ENCODE data around the gene RAD51C. TPM values are rescaled to one million over a fixed set of nuclear protein-coding genes. Genes with fewer than 3 reads are reported as not detected.
A peak's percentile ranks its signal among the peaks of the same experiment; 100 is the strongest.
"Not testable (repeated sequence)": the region's sequence is repeated elsewhere in the genome, so short reads cannot be mapped to it uniquely, and the experiment has no call there.

Gene RAD51C
- 10 to 100 TPM; 21.6 to 22.5 TPM for total RNA-seq
- polyA plus RNA-seq (ENCODE audit: insufficient read length in 6 of 6), result 10 to 100 TPM; 35.3 to 42.5 (median 36.6) TPM
- long read RNA-seq, donor 1, transcript RAD51C-203 (2 exons, 567 nt), result major isoform, 6 of 10 reads
- long read RNA-seq, donor 1, partial matches to known transcripts, result 0 of 10 reads
- long read RNA-seq, donor 1, other reads (novel, unspliced or antisense), result 0 of 10 reads
- long read RNA-seq, donor 2, transcript RAD51C-203 (2 exons, 567 nt), result major isoform, 5 of 12 reads
- long read RNA-seq, donor 2, transcript RAD51C-201 (9 exons, 2,591 nt), result major isoform, 5 of 12 reads
- long read RNA-seq, donor 2, partial matches to known transcripts, result 0 of 12 reads
- long read RNA-seq, donor 2, other reads (novel, unspliced or antisense), result 0 of 12 reads
- long read RNA-seq, donor 3, partial matches to known transcripts, result 0 of 5 reads
- long read RNA-seq, donor 3, other reads (novel, unspliced or antisense), result 0 of 5 reads
- long read RNA-seq, donor 4, partial matches to known transcripts, result 6 of 19 reads
- long read RNA-seq, donor 4, other reads (novel, unspliced or antisense), result 5 of 19 reads
- long read RNA-seq, donor 5, transcript RAD51C-203 (2 exons, 567 nt), result major isoform, 5 of 9 reads
- long read RNA-seq, donor 5, partial matches to known transcripts, result 0 of 9 reads
- long read RNA-seq, donor 5, other reads (novel, unspliced or antisense), result 0 of 9 reads
- long read RNA-seq, donor 6, partial matches to known transcripts, result 0 of 7 reads
- long read RNA-seq, donor 6, other reads (novel, unspliced or antisense), result 0 of 7 reads
- long read RNA-seq, donor 7, partial matches to known transcripts, result 0 of 3 reads
- long read RNA-seq, donor 7, other reads (novel, unspliced or antisense), result 0 of 3 reads
- long read RNA-seq, donor 8, partial matches to known transcripts, result 0 of 2 reads
- long read RNA-seq, donor 8, other reads (novel, unspliced or antisense), result 0 of 2 reads
- long read RNA-seq, donor 9, result 0 reads
- long read RNA-seq, donor 10, transcript RAD51C-201 (9 exons, 2,591 nt), result major isoform, 7 of 28 reads
- long read RNA-seq, donor 10, partial matches to known transcripts, result 2 of 28 reads
- long read RNA-seq, donor 10, other reads (novel, unspliced or antisense), result 13 of 28 reads
- long read RNA-seq, donor 11, result 0 reads
- long read RNA-seq, donor 12, partial matches to known transcripts, result 0 of 5 reads
- long read RNA-seq, donor 12, other reads (novel, unspliced or antisense), result 0 of 5 reads

DNA sequence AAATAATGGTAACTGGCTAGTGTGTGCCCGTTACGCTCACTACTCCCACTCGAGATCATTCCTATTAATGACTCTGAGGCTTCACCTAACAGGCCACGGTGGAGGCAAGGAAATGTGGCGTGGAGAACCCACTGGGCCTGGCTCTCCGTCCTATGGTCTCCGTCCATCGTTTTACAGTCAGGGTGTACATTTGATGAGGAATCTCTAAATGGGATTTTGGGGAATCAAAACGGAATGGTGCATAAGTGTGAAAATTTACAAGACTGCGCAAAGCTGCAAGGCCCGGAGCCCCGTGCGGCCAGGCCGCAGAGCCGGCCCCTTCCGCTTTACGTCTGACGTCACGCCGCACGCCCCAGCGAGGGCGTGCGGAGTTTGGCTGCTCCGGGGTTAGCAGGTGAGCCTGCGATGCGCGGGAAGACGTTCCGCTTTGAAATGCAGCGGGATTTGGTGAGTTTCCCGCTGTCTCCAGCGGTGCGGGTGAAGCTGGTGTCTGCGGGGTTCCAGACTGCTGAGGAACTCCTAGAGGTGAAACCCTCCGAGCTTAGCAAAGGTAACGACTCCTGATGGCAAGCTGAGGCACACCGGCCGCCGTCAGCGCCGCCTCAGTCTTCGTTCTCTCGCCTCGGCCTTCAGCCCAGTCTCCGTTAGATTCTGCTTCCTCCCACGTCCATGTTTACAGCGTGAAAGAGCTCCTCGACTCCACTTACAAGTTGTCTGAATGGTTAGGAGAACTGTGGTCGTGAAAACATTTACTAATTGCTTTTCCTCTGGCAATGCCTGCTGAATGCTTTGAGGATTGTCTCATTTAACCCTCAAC is at the start of gene RAD51C:
RAD51C (plus strand) TSS at position 364 of the 817 bp plus-strand sequence; CDS start at position 406, 42 bp downstream.
- DNase-seq, result peak; percentile 76 to 97 (median 89)
- ATAC-seq, result peak; percentile 99
- intact Hi-C loops (cut with DNase I), result no loop called here
- Histone ChIP-seq H3K4me3 (peak within 1 kb of the TSS; percentile 65 to 81), H3K27me3 (no peaks in the 10 kb centered on the region), H3K27ac (peak within 1 kb of the TSS; percentile 64 to 89), H3K4me1 (peaks cover 0 to 26% of the 10 kb centered on the region in 2 donors), H3K36me3 (peaks cover 0 to 7% of the 10 kb centered on the region in 2 donors), H3K9me3 (no peaks in the 10 kb centered on the region)
- TF ChIP-seq, protein P1, sequence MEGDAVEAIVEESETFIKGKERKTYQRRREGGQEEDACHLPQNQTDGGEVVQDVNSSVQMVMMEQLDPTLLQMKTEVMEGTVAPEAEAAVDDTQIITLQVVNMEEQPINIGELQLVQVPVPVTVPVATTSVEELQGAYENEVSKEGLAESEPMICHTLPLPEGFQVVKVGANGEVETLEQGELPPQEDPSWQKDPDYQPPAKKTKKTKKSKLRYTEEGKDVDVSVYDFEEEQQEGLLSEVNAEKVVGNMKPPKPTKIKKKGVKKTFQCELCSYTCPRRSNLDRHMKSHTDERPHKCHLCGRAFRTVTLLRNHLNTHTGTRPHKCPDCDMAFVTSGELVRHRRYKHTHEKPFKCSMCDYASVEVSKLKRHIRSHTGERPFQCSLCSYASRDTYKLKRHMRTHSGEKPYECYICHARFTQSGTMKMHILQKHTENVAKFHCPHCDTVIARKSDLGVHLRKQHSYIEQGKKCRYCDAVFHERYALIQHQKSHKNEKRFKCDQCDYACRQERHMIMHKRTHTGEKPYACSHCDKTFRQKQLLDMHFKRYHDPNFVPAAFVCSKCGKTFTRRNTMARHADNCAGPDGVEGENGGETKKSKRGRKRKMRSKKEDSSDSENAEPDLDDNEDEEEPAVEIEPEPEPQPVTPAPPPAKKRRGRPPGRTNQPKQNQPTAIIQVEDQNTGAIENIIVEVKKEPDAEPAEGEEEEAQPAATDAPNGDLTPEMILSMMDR (IDR thresholded peaks at IDR 0.05), result no peak

GRCh38 chr17:58643147-58643546 is 49.3 kb upstream of the RAD51C start:
- intact Hi-C loops (cut with DNase I), result no loop called here
- TF ChIP-seq, protein P1 (IDR thresholded peaks at IDR 0.05), result no peak
- no peak for DNase-seq
- no peak overlapping the region for H3K4me3 ChIP-seq
- no peak overlapping the region for H3K27ac ChIP-seq
- H3K4me1 ChIP-seq, result no peaks in the 10 kb centered on the region
- peak; percentile 48 for ATAC-seq
- no peaks in the 10 kb centered on the region for H3K36me3 ChIP-seq
- no peaks in the 10 kb centered on the region for H3K27me3 ChIP-seq
- H3K9me3 ChIP-seq, result no peaks in the 10 kb centered on the region

GRCh38 chr17:58648236-58648635 is 44.2 kb upstream of the RAD51C start:
- TF ChIP-seq, protein P1 (IDR thresholded peaks at IDR 0.05), result no peak
- Histone ChIP-seq H3K27me3 (no peaks in the 10 kb centered on the region), H3K27ac (no peak overlapping the region), H3K36me3 (no peaks in the 10 kb centered on the region), H3K9me3 (no peaks in the 10 kb centered on the region), H3K4me1 (no peaks in the 10 kb centered on the region), H3K4me3 (no peak overlapping the region)
- intact Hi-C loops (cut with DNase I), result no loop called here
- ATAC-seq (no peak), DNase-seq (no peak)

- H3K4me1 ChIP-seq; H3K36me3 ChIP-seq; H3K27me3 ChIP-seq; ATAC-seq; H3K9me3 ChIP-seq; DNase-seq; intact Hi-C loops (cut with DNase I): not testable (repeated sequence)
- H3K4me3 ChIP-seq, result peak overlapping the region in 1 of 2 donors; percentile 39
- peak overlapping the region in 1 of 2 donors; percentile 90 for H3K27ac ChIP-seq
Observed at GRCh38 chr17:58657962-58658803, 34.2 kb upstream of the RAD51C start.
